NCI-H187 treated with DMSO at 0.1 percent for 48 hours (cell line): ENCODE measurements around the gene VIPR2.

ENCODE experiments used
- DNase-seq: peaks from one replicate; lab custom pipeline; 2025; lab: John Stamatoyannopoulos, UW

The VIPR2 gene

DNA sequence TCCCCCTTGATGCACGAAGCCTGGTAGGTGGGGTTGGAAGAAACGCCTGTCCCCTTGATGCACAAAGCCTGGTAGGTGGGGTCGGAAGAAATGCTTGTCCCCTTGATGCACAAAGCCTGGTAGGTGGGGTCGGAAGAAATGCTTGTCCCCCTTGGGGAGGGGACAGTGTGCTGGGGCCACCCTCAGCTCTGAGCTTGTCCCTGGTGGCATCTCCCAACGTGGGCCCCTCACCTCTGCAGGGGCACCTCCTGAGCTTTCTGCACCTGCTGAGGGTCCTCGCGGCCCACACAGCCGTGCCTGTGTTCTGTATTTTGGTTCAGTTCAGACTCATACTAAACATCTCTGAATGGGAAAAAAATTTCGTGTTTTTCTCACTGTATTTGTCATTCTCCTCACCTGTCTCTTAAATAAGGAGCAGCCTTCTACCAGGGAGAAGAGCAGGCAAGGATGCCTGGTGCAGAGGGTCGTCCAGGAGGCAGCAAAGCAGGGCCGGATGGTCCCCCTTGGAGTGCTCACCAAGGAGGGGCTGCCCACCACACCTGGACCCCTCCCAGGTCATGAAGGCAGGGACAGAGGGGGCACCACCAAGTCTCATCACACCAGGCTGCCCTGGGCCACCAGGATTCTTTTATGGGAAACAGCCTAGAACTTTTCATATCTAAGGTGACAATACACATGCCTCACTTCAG lies 24.7 kb downstream of the VIPR2 start:
- no peak for DNase-seq

DNA sequence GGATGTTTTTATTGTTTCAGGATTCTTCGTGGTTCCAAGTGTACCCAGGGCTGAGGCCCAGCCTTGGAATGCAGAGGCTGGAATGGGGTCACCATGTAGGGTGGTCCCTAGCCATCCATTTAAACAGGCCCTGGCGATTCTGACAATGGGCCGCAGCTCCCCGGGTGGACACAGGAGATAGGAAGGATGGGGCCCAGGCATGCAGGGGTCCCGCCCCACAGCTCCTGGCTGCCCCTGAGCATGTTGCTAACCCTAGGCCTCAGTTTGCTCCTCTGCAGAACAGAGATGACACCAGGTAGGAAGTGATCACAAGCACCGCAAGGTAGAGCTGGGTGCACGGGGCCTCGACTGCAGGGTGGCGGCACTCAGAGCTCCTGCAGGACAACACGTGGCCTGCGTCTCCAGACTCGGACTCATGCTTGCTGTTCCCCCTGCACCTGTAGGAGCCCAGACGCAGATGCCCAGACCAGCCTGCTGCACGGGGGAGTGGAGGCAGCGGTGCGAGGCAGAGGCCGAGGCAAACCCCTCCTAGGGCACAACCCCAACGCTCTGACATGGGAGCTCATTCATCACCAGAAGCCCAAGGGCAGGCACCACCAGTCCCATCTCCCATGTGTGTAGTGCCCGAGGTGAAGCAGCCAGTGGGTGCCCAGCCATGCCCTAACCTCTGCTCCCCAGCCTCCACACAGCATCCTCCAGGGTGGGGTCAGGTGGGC lies 25.5 kb downstream of the VIPR2 start:
- DNase-seq: no peak

DNA sequence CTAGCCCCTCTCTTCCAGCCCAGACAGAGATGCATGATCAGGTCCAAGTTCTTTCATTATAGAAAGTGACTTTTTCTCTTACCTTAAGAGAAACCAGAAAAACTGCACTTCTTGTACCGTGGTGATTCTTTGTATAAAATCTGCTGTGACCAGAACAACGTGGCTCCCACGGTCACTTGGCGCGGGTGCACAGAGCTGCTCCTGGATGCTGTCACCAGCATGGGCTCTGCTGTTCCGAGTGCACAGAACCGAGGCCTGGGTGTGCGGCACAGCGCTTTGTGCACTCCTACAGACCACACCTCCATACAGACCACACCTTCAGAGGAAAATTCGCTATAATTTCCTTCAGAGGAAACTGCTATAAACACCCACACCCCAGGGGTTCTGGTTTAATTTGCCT lies 26.0 kb downstream of the VIPR2 start:
- DNase-seq: no peak

DNA sequence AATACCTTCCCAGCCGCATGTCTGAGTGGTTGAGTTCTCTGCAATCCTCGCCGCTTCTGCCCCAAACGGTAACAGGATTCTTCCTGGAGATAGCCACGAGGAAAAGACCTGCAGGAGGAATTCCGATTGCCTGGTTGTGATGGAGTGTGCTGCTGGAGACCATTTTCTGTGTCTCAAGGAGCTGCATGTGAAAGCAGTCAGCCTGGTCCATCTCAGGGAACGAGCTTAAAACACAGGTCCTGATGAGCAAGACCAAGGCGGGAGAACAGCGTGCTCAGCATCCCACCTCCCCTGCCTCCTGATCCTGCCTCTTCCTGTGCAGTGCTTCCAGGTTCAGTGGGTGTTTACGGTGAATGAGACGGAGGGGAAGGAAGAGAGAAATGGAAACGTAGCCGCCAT lies 26.5 kb downstream of the VIPR2 start:
- DNase-seq: no peak

DNA sequence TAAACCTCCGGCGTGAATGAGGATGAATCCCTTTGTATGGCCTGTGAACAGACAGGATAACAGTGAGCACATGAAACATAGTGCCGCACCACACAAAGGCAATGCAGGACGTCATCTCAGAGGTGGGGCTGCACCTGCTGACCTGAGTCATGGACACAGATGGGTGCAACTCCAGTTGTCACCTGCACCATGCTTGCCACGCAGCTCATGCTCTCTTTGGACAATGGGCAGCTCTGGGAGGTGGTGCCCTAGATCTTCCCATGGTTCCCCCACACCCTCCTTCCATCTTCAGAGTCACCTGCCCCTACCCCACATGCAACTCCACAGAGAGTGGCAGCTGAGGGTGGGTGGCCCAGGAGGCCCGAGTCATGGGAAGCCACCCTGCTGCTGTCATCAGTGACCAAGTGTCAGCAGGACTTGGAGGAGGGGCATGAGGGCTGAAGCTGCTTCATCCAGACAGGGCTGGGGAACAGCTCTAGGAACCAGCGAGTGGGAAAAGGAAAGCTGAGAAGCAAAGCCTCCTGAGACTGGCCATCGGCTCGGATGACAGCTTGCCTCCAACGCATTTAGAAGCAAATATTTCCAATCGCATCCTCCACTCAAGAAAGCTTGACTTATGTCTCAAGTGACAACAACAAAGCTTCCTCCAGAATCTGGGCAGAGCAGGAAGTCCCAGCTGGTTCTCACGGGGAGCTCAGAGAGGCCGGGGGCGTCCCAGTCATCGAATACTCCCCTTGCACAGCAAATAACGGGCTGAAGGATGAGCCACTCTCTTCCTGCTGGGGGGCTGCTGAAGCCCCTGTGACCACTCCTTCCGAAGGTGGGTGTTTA lies 27.1 kb downstream of the VIPR2 start:
- no peak for DNase-seq

DNA sequence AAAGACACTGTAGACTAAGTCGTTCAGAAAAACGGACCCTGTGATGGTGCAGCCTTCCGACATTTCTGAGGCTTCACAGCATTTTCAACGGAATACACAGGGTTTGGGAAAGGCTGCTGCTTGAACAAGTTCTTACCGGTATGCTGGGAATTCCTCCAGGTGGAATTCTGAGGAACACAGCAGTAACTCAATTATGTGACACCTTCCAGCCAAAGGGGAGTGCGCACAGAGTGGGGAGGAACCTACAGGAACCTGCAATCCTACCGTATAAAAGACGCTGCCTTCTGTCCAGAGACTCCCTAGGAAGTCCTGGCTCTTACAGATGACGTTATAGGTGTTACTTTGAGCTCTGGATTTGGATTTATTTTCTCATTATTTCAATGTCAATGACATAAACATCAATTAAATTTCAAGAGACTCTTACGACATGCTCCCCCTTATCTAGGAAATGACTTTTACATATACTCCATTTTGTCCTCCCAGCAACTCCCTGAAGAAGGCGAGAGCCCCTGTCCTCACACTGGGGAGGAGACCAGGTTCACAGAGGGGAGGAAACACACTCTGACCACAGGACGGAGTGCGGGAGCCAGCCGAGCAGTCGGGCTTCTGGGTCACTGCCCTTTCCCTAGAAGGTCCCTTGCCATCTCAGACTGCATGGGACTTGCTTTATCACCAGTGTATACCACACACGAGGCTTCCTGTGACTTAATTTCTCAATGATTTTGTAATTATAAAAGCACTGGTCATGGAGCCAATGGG lies 27.9 kb downstream of the VIPR2 start:
- no peak for DNase-seq

DNA sequence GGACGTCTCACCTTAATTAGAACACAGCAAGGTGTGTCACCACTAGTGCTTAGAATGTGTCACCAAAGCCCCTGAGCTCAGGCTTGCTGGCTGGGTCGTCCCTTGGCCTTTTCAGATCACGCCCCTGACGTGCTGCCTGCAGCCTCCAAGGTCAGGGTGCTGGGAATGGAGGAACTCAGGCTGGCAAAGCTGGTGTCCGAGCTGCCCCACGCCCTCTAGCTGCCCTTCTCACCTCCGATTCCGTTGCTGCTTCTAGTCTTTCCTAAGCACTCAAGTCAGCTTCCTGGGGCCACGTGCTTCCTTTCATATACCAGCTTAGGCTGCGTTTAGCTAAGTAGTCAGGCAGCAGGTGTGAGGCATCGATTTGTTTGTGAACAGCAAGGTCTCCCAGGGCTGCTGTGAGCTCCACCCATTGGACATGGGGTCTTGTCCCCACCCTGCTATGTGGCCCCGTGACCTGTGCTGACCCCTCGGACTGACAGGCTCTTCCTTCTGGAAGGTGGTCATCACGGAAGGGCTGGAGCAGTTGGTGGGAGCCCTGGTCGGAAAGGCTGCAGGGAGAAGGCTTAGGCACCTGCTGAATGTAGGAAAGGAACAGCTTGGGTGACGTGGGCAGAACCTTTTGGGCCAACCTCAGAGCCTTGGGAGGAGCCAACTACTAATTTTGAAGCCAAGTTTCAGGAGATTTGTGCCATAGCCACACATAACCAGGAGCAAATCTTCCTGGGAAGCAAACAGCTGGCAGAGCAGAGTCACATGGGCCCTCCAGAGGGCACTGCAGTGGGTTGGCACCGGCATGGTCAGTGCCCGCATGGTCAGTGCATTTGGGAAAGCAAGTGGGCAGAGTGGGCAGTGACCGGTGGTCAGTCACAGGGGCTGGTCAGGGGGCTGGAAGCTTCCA lies 28.8 kb downstream of the VIPR2 start:
- DNase-seq: peak; percentile 27

DNA sequence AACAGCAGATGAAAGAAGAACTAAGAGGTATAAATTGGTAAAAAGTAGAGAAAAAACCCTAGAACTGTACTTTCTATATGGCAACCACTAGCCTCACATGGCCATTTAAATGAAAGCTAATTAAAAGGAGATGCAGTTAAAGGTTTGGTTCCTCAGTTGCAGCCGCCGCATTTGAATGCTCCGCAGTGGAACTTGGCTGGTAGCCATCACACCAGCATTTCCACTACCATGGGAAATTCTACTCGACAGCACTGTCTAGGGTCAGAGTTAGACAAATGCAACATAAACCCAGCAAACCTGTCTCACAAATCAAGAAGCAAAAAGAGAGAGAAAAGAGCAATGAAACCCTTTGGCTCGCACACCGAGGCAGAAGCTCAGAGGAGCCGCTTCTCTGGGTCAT lies 29.7 kb downstream of the VIPR2 start:
- DNase-seq: no peak

DNA sequence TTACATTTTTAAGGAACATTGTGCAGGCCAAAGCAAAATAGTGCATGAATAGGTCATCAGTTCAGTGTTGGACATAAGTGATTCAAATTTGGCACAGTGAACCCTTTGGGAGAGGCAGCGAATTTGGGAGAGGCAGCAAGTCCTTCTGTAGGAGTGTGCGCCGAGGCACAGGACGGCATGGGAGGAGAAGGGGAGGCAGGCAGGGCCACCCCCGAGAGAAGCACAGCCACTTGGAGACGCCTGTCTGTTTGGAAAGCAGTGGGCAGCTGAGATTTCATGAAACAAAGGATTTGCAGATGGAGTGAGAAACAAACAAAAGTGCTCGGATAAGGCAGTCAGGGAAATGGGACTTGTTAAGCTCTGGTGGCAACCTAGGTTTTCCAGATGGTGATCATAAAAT lies 30.6 kb downstream of the VIPR2 start:
- DNase-seq: no peak

DNA sequence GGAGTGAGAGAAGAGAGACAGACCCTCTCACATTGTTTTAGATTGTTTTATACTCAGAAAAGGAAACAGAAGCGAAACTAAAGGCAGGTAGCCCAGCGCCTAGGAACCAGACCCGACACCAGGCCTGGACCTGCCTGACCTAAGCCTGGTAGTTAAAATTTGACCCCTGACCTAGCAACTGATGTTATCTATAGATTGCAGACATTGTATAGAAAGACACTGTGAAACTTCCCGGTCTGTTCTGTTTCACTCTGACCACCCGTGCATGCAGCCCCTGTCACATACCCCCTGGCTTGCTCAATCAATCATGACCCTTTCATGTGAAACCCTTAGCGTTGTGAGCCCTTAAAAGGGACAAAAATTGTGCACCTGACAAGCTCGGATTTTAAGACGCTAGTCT lies 31.6 kb downstream of the VIPR2 start:
- DNase-seq: no peak

DNA sequence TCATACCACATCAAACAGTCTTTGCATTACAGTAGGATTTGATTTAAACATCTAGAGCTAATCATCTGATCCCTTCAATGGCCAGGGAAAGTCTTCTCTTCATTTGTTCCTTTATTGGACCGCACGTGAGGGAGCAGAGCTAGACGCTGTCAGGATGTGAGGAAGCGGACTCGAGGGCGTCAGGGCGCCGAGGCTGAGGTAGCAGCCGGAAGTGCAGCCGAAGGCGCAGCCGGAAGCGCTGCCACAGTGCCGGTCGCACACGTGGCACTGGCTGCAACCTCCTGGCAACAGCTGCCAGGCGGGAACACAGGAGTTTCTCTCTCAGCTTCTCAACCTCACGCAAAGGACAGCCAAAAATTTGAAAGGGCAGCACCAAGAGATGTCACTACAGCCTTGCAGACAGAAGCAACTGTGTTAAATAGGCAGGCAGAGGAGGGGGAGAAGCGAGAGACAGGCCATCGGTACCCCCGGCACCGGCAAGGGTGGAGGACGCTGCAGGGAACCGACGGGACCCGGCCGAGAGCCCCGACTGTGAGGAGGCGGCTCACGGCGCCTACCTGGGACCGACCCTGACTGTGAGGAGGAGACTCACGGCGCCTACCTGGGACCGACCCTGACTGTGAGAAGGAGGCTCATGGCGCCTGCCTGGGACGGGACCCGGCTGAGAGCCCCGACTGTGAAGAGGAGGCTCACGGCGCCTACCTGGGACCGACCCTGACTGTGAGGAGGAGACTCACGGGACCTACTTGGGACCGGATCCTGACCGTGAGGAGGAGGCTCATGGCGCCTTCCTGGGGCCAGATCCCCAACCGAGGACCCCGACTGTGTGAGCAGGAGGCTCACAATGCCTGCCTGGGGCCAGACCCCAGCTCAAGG lies 32.3 kb downstream of the VIPR2 start:
- no peak for DNase-seq

DNA sequence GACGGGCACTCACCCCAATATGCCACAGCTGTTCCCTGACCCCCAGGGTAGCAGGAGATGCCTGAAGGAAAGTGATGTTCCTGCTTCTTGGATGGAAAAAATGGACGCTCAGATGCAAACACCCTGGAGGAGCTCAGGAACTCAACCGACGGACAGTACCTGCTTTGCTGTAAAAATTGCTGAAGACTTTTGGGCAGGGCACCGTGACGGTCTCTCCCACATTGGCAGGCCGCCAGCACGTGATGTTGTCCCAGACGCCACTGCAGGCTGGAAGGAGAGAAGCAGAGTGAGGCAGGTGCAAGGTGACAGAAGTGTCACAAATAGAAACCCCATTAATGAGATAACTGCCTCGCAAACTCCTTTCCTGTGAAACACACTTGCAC lies 35.0 kb downstream of the VIPR2 start:
- DNase-seq: no peak

DNA sequence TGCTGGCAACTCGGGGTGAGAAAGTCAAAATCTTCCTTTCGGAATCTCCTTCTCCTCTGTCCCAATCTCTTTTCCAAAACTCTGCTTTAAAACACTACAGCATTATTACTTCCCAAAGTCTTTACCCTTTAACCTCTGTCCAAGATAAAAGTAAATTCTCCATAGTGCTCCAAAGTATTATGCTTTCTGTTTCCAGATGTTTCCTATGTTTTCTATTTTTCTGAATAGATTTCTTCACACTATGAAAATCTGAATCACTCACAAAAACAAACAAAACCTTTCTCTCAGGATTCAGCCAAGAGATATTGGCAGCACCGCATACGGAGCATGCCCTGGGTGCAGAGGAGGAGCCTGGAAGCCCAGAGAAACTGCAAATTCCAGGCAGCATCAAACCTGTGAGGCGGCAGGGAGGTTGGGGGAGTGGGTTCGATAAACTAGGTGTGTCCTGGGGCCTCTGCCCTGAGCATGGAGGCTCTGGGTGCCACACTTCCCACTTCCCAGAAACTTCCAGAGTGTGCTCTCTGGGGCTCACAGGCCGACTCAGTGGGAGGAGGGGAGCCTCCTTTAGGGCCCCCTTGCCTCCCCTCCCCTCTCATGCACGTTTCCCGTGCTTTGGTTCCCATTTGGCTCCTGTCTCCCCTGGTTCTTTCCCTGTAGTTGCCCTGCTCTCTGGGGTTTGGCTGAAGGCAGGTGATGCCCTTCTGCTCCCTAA lies 35.6 kb downstream of the VIPR2 start:
- DNase-seq: no peak

DNA sequence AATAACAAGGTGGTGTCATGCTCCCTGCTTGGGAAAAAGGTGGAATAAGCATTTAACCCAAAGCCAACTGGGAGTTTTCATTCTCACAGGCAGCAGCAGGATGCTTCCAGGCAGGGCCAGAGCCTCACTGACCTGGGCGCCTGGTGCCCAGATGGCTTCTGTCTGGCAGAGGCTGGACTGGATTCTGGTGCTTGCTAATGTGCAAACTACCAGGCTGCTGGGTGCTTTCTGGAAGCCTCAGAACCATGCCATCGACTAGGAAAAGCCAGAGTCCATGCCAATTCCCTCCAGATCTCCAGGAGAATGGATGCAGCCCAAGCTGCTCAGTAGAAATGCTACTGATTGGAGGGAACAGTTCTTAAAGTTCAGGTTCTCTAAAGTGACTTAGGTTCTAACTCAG lies 36.2 kb downstream of the VIPR2 start:
- DNase-seq: no peak

DNA sequence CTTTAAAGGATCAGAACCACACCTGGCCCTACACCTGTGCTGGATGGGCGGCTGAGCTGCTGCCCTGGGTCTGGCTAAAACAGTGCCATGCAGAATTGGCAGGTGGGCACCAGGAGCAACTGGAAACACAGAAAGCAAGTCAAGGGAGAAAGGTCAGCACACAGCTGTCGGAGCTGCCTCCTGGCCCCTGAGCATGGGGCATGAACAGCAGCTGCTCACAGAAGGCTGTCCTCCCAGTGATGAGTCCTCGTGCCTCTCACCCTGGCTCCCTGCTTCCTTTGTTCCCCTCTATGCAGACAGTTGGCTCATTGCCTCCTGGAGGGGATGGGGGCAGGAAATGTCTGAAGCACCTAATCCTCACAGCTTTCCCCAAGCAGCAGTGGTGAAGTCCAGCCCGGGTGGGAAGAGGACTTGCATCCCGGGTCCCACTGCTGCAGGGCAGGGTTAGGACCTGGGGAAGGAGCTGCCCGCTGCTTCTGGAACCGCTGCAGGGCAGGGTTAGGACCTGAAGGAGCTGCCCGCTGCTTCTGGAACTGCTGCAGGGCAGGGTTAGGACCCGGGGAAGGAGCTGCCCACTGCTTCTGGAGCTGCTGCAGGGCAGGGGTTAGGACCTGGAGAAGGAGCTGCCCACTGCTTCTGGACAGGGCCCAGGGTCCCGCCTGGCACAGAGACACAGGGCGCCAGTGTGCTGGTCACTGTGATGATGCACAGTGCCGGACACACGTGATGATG lies 37.3 kb downstream of the VIPR2 start:
- DNase-seq: no peak

DNA sequence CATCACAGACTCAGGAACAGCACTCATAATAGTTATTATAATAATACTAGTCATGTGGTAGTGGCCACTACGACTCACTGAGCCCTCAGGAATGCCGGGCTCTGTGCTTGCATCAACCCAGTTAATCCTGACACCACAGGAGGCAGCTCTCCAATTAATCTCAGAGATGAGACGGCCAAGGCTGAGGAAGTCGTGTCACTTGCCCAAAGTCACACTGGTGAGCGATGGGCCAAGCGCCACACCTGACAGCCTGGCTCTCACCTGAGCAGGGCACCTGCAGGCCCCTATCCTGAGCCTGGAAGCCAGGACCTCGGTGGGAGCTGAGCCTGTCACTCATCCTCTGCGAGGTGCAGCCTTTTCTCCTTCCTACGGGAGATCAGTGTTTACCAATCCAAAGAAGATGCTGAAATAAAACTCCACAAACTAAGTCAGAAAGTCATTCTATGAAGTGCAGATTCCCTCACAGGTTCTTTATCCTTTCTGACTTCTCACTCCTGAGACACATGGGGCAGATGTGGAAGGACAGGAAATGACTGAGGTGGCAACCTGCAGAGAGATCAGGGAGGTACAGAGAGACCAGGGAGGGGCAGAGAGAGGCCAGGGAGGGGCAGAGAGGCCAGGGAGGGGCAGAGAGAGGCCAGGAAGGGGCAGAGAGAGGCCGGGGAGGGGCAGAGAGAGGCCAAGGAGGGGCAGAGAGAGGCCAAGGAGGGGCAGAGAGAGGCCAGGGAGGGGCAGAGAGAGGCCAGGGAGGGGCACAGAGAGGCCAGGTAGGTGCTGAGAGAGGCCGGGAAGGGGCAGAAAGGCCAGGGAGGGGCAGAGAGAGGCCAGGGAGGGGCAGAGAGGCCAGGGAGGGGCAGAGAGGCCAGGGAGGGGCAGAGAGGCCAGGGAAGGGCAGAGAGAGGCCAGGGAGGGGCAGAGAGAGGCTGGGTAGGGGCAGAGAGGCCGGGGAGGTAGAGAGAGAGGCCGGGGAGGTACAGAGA lies 38.5 kb downstream of the VIPR2 start:
- DNase-seq: no peak

DNA sequence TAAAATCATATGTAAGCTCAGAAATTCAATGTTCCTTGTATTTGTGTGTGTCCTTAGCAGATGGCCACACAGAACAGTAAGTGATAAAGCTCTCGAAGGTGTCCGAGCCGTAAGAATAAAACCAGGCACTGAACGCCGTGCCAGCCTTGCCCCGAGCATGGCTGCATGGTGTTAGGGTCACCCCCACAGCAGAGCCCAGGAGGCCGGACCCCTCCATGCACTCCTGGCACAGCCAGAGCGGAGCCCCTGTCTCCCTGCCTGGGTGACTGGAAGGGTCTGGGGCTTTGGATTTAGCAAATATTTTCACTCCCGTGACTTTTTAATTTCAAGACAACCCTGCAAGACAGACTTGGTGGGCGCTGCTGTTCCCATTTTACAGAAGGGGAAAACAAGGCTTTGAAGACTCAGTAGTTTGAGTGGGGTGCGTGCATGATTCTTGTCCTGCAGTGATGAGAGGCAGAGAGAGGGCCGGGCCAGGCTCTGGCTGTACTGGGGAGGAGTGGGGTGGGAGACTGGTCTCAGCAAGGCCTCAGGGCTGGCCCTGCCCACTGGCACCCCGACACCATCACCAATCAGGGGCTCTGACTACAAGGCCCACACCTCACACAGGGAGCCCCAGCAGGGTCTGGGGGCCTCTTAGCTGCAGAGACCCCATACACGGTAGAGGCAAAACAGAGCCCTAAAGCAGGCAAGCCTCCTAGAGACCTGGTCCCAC lies 39.4 kb downstream of the VIPR2 start:
- DNase-seq: no peak
